GM19025 (cell line): ENCODE measurements around the gene CENPV.
"Not testable (repeated sequence)": the region's sequence is repeated elsewhere in the genome, so short reads cannot be mapped to it uniquely, and the experiment has no call there.

Experiments
- ATAC-seq: cut with Tn5 transposase; IDR thresholded peaks from one replicate; pipeline ENCODE4 v1.9.1; 2021; ENCODE audit warnings: mild to moderate bottlenecking, low read depth, moderate library complexity; ENCODE audit not compliant: unreplicated experiment

The CENPV gene

GRCh38 chr17:16319969-16320368 is 33.3 kb downstream of the CENPV start:
- ATAC-seq, result no peak

- no peak for ATAC-seq
Observed at GRCh38 chr17:16314859-16315258, 38.4 kb downstream of the CENPV start.

GRCh38 chr17:16314189-16314588 is 39.1 kb downstream of the CENPV start:
- no peak for ATAC-seq

- ATAC-seq, result no peak
Observed at GRCh38 chr17:16313139-16314090, 39.9 kb downstream of the CENPV start.

- not testable (repeated sequence) for ATAC-seq
Observed at GRCh38 chr17:16312061-16312460, 41.2 kb downstream of the CENPV start.

GRCh38 chr17:16306211-16306610 is 47.1 kb downstream of the CENPV start:
- ATAC-seq, result no peak

GRCh38 chr17:16304830-16305229 is 48.4 kb downstream of the CENPV start:
- ATAC-seq, result no peak

- ATAC-seq, result no peak
Observed at GRCh38 chr17:16302856-16303255, 50.4 kb downstream of the CENPV start.

- ATAC-seq, result no peak
Observed at GRCh38 chr17:16301963-16302855, 51.1 kb downstream of the CENPV start.

GRCh38 chr17:16300554-16300953 is 52.7 kb downstream of the CENPV start:
- no peak for ATAC-seq

- no peak for ATAC-seq
Observed at GRCh38 chr17:16298140-16298662, 55.1 kb downstream of the CENPV start.

- no peak for ATAC-seq
Observed at GRCh38 chr17:16297367-16298139, 55.7 kb downstream of the CENPV start.

- ATAC-seq, result not testable (repeated sequence)
Observed at GRCh38 chr17:16296072-16296471, 57.2 kb downstream of the CENPV start.

- no peak for ATAC-seq
Observed at GRCh38 chr17:16294560-16294959, 58.7 kb downstream of the CENPV start.

GRCh38 chr17:16293931-16294330 is 59.3 kb downstream of the CENPV start:
- no peak for ATAC-seq
